GM23248 (cell line): ENCODE results near the gene EPDR1.

Source experiments
- EZH2 ChIP-seq: fragments of 200-600 bp; sonication (generic); IDR thresholded peaks from 2 replicates; pipeline ENCODE4 v1.6.1; 2018; ENCODE audit warnings: antibody characterized with exemption, mild to moderate bottlenecking; ENCODE audit not compliant: insufficient read depth, poor library complexity, severe bottlenecking
- EZH2phosphoT487 ChIP-seq: fragments of 200-600 bp; sonication (generic); IDR thresholded peaks from 2 replicates; pipeline ENCODE4 v1.6.1; 2018; ENCODE audit warnings: antibody characterized with exemption, moderate library complexity, mild to moderate bottlenecking, low read depth; ENCODE audit not compliant: insufficient read depth

DNA sequence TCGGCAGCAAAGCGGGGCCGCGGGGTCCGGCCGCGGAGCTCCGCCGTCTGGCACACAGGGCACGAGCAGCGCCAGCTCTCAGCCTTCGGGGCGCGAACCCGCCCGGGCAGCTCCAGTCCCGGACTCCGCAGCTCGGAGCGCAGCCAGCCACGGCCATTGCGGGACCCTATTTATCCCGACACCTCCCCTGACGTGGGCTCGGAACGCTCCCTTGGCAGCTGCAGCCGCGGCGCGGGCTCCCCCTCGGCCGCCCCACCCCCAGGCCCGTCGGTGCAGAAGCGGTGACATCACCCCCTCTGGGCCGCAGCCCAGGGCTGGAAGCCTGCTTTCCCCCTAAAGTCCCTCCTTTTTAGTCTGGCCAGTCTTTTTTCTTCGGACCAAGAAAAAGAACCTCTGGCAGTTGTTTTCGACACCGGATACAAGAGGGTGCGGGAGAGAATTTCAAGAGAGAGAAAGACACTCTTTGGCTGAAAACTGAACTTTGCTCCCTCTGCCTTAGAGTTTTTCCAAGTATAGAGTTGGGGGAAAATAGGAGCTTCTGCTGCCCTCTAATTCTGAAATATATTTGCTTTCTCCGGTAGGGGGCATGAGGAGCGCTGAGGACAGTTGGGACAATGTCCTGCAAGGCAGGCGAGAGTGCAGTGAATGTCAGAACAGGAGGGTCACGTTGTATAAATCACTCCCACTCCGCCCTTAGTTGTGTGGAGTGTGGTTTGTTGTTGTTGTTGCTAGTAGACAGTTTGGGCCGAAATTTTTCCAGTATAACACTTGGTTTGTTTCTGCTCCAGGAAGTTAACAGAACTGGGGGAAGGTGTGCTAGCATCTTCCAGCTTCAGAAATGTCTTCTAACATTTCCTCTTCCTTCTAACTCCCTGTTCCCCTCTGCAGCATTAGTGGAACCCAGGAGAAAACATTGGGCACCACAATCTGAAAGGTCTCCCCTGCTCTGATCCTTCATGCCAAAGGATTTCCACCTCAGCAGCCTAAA lies 3.5 kb upstream of the EPDR1 start, which contains the start of gene SFRP4:
- TF ChIP-seq EZH2 (no peak), EZH2phosphoT487 (no peak)
